GM12874 (cell line): ENCODE measurements around the gene CDH1.

Experiments
- CTCF ChIP-seq: IDR thresholded peaks from 2 replicates; pipeline ENCODE4 v1.5.1; 2011; ENCODE audit warnings: low read depth, mild to moderate bottlenecking, control low read depth, low read length, moderate library complexity; ENCODE audit not compliant: insufficient read depth

The CDH1 gene

GRCh38 chr16:68848786-68849185, 111.7 kb downstream of the CDH1 start:
- TF ChIP-seq CTCF: no peak

- TF ChIP-seq CTCF: no peak
Observed at GRCh38 chr16:68850481-68850880, 113.4 kb downstream of the CDH1 start.

GRCh38 chr16:68851601-68852000, 114.5 kb downstream of the CDH1 start:
- no peak for TF ChIP-seq CTCF

- no peak for TF ChIP-seq CTCF
Observed at GRCh38 chr16:68857479-68857878, 120.4 kb downstream of the CDH1 start.

GRCh38 chr16:68859828-68860227, 122.7 kb downstream of the CDH1 start:
- TF ChIP-seq CTCF: no peak

GRCh38 chr16:68860978-68861892, 124.1 kb downstream of the CDH1 start:
- TF ChIP-seq CTCF: no peak

GRCh38 chr16:68866933-68867332, 129.8 kb downstream of the CDH1 start:
- no peak for TF ChIP-seq CTCF
